GM23338 (cell line): Measurements from ENCODE around the gene TRAF7.
"Not testable (repeated sequence)": the region's sequence is repeated elsewhere in the genome, so short reads cannot be mapped to it uniquely, and the experiment has no call there.

ENCODE experiments used
- CREB1 ChIP-seq: fragments of 250-450 bp; sonication (Bioruptor Pico); IDR thresholded peaks from 2 replicates; pipeline ENCODE4 v1.5.0; 2020; ENCODE audit warnings: low read depth, mild to moderate bottlenecking, moderate library complexity
- EZH2 ChIP-seq: fragments of 200-600 bp; sonication (generic); IDR thresholded peaks from one replicate; pipeline ENCODE4 v1.8.0; 2017; ENCODE audit warnings: antibody characterized with exemption, mild to moderate bottlenecking, low read depth; ENCODE audit not compliant: unreplicated experiment
- EZH2phosphoT487 ChIP-seq: fragments of 200-600 bp; sonication (generic); IDR thresholded peaks from one replicate; pipeline ENCODE4 v1.8.1; 2018; ENCODE audit warnings: antibody characterized with exemption; ENCODE audit not compliant: unreplicated experiment
- JUNB ChIP-seq: IDR thresholded peaks from one replicate; pipeline ENCODE4 v1.6.1; 2016; ENCODE audit warnings: antibody characterized with exemption; ENCODE audit not compliant: unreplicated experiment
- POLR2AphosphoS5 ChIP-seq: IDR thresholded peaks from 2 replicates; pipeline ENCODE4 v1.6.1; 2016; ENCODE audit warnings: antibody characterized with exemption, low read depth
- ZNF114 ChIP-seq: fragments of 250-450 bp; sonication (Bioruptor Pico); IDR thresholded peaks from 2 replicates; pipeline ENCODE4 v1.5.0; 2020; ENCODE audit warnings: mild to moderate bottlenecking, moderate library complexity
- ZNF331 ChIP-seq: fragments of 250-450 bp; sonication (Bioruptor Pico); IDR thresholded peaks from 2 replicates; pipeline ENCODE4 v1.5.0; 2020; ENCODE audit warnings: low read depth, mild to moderate bottlenecking, moderate library complexity
- TF ChIP-seq, protein P1 (sequence below), 2 experiments: fragments of 200-600 bp in 1 of 2; sonication (generic) in 1 of 2; conservative IDR thresholded peaks; 2 replicates each; pipeline versions ENCODE4 v1.5.1 to v1.6.1; 2016 to 2017; ENCODE audit warnings: antibody characterized with exemption in 2 of 2, low read depth in 2 of 2, mild to moderate bottlenecking in 2 of 2, moderate library complexity in 1 of 2
- TF ChIP-seq, protein P2 (sequence below): IDR thresholded peaks from 2 replicates; pipeline ENCODE4 v1.6.1; 2016; ENCODE audit warnings: antibody characterized with exemption
- TF ChIP-seq, protein P3 (sequence below): IDR thresholded peaks from one replicate; pipeline ENCODE4 v1.6.1; 2018; ENCODE audit warnings: antibody characterized with exemption; ENCODE audit not compliant: unreplicated experiment

DNA sequence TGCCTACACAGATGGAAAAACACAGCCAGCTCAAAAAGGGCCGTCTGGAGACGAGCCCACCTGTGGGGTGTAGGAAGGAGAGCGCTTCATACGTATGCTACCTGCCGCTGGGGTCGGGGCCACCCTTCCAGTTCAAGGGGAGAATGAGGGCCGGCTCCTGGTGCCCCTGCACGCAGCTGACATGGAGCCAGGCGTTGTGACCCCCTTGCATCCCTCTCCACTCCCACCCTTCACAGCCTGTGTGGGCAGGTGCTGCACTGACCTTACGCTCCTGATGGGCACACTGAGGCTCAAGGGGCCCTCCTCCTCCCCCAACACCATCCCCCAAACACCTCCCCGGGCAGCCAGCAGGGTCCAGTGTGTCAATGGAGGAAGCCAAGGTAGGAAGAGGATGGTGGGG is 30.0 kb upstream of the TRAF7 start:
- TF ChIP-seq, protein P1, sequence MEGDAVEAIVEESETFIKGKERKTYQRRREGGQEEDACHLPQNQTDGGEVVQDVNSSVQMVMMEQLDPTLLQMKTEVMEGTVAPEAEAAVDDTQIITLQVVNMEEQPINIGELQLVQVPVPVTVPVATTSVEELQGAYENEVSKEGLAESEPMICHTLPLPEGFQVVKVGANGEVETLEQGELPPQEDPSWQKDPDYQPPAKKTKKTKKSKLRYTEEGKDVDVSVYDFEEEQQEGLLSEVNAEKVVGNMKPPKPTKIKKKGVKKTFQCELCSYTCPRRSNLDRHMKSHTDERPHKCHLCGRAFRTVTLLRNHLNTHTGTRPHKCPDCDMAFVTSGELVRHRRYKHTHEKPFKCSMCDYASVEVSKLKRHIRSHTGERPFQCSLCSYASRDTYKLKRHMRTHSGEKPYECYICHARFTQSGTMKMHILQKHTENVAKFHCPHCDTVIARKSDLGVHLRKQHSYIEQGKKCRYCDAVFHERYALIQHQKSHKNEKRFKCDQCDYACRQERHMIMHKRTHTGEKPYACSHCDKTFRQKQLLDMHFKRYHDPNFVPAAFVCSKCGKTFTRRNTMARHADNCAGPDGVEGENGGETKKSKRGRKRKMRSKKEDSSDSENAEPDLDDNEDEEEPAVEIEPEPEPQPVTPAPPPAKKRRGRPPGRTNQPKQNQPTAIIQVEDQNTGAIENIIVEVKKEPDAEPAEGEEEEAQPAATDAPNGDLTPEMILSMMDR (conservative IDR thresholded peaks at IDR 0.05; ENCODE audit: low read depth in 2 of 2) = not testable (repeated sequence)
- TF ChIP-seq POLR2AphosphoS5; EZH2; CREB1 (CRISPR knock-in tag); EZH2phosphoT487; JUNB; ZNF114; ZNF331 (CRISPR knock-in tag): not testable (repeated sequence)
- TF ChIP-seq, protein P2, sequence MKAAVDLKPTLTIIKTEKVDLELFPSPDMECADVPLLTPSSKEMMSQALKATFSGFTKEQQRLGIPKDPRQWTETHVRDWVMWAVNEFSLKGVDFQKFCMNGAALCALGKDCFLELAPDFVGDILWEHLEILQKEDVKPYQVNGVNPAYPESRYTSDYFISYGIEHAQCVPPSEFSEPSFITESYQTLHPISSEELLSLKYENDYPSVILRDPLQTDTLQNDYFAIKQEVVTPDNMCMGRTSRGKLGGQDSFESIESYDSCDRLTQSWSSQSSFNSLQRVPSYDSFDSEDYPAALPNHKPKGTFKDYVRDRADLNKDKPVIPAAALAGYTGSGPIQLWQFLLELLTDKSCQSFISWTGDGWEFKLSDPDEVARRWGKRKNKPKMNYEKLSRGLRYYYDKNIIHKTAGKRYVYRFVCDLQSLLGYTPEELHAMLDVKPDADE = not testable (repeated sequence)
- TF ChIP-seq, protein P3, sequence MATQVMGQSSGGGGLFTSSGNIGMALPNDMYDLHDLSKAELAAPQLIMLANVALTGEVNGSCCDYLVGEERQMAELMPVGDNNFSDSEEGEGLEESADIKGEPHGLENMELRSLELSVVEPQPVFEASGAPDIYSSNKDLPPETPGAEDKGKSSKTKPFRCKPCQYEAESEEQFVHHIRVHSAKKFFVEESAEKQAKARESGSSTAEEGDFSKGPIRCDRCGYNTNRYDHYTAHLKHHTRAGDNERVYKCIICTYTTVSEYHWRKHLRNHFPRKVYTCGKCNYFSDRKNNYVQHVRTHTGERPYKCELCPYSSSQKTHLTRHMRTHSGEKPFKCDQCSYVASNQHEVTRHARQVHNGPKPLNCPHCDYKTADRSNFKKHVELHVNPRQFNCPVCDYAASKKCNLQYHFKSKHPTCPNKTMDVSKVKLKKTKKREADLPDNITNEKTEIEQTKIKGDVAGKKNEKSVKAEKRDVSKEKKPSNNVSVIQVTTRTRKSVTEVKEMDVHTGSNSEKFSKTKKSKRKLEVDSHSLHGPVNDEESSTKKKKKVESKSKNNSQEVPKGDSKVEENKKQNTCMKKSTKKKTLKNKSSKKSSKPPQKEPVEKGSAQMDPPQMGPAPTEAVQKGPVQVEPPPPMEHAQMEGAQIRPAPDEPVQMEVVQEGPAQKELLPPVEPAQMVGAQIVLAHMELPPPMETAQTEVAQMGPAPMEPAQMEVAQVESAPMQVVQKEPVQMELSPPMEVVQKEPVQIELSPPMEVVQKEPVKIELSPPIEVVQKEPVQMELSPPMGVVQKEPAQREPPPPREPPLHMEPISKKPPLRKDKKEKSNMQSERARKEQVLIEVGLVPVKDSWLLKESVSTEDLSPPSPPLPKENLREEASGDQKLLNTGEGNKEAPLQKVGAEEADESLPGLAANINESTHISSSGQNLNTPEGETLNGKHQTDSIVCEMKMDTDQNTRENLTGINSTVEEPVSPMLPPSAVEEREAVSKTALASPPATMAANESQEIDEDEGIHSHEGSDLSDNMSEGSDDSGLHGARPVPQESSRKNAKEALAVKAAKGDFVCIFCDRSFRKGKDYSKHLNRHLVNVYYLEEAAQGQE = not testable (repeated sequence)
